Effector memory CD4-positive, alpha-beta T cell (primary cell): Measurements from ENCODE around the gene EGFL8.
A peak's percentile ranks its signal among the peaks of the same experiment; 100 is the strongest.

Experiments
- DNase-seq, 3 donors: peaks; one replicate each; pipeline ENCODE4 v3.0.0-alpha.2; 2020
- H3K27ac ChIP-seq: 2 replicates; pipeline ENCODE4 v1.7.0; 2013; ENCODE audit warnings: mild to moderate bottlenecking, low read length, moderate library complexity; ENCODE audit not compliant: insufficient read depth, poor library complexity, severe bottlenecking
- H3K27me3 ChIP-seq: replicated peaks from 2 replicates; pipeline ENCODE4 v1.7.0; 2013; ENCODE audit warnings: mild to moderate bottlenecking, low read length; ENCODE audit not compliant: insufficient read depth, control insufficient read depth, poor library complexity, severe bottlenecking
- H3K36me3 ChIP-seq: 2 replicates; pipeline ENCODE4 v1.7.0; 2013; ENCODE audit warnings: mild to moderate bottlenecking, low read length, moderate library complexity; ENCODE audit not compliant: control insufficient read depth, insufficient read depth
- H3K4me1 ChIP-seq: 2 replicates; pipeline ENCODE4 v1.7.0; 2013; ENCODE audit warnings: low read length, mild to moderate bottlenecking; ENCODE audit not compliant: control insufficient read depth, insufficient read depth, poor library complexity, severe bottlenecking
- H3K4me3 ChIP-seq: 2 replicates; pipeline ENCODE4 v1.7.0; 2013; ENCODE audit warnings: low read length, low read depth, mild to moderate bottlenecking; ENCODE audit not compliant: insufficient read depth, poor library complexity, severe bottlenecking
- H3K9me3 ChIP-seq: 2 replicates; pipeline ENCODE4 v1.7.0; 2013; ENCODE audit warnings: mild to moderate bottlenecking, low read length, moderate library complexity; ENCODE audit not compliant: control insufficient read depth

Gene EGFL8

GRCh38 chr6:32151863-32152768 is 12.3 kb upstream of the EGFL8 start, which contains the start of gene PRRT1:
Gene PRRT1, minus strand, starts transcription at chr6:32151939. Its CDS starts 112 bp downstream, at chr6:32151827.
- no peak for DNase-seq
- Histone ChIP-seq H3K4me1 (peaks cover 21% of the 10 kb centered on the region), H3K27ac (no peak within 1 kb of the TSS), H3K27me3 (peaks cover 11% of the 10 kb centered on the region), H3K9me3 (no peaks in the 10 kb centered on the region), H3K4me3 (no peak within 1 kb of the TSS), H3K36me3 (no peaks in the 10 kb centered on the region)

DNA sequence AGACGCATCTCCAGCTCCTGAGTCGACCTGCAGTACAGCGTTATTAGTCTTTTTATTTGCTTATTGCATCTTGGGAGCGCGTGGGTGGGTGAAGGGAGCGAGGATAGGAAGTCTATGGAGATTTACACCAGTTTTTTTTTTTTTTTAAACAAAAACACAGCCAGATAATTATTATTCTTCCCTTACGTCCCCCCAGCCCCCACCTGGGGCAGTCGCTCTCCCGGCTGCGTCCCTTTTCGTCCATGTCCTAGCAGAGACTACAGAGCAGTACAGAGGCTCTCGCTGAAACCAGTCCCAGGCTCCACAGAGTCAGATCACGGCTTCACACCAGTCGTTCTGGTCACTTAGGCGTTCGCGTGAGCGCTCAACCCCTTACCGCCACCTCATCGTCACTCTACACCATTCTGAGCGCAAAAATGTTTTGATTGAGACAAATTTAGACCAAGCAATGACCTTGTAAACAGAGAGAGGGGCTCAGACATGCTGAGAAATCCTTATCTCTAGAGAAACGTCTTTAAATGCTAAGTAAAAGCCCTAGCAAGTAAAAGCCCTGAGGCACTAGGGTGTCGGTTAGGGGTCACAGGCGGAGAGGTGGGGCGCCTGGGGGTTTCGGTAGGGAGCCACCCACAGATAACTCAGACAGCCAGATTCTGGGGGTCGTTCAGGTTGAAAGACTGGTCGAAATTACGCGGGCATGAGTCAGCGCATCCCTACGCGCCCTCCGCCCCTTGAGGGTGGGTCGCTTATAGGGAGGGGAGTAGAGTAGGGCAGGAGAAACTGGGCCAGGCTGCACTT is 11.4 kb upstream of the EGFL8 start:
- no peak overlapping the region for H3K4me3 ChIP-seq
- peaks cover 21% of the 10 kb centered on the region for H3K4me1 ChIP-seq
- H3K36me3 ChIP-seq: no peaks in the 10 kb centered on the region
- no peaks in the 10 kb centered on the region for H3K9me3 ChIP-seq
- H3K27me3 ChIP-seq: peaks cover 11% of the 10 kb centered on the region
- H3K27ac ChIP-seq: no peak overlapping the region
- no peak for DNase-seq

DNA sequence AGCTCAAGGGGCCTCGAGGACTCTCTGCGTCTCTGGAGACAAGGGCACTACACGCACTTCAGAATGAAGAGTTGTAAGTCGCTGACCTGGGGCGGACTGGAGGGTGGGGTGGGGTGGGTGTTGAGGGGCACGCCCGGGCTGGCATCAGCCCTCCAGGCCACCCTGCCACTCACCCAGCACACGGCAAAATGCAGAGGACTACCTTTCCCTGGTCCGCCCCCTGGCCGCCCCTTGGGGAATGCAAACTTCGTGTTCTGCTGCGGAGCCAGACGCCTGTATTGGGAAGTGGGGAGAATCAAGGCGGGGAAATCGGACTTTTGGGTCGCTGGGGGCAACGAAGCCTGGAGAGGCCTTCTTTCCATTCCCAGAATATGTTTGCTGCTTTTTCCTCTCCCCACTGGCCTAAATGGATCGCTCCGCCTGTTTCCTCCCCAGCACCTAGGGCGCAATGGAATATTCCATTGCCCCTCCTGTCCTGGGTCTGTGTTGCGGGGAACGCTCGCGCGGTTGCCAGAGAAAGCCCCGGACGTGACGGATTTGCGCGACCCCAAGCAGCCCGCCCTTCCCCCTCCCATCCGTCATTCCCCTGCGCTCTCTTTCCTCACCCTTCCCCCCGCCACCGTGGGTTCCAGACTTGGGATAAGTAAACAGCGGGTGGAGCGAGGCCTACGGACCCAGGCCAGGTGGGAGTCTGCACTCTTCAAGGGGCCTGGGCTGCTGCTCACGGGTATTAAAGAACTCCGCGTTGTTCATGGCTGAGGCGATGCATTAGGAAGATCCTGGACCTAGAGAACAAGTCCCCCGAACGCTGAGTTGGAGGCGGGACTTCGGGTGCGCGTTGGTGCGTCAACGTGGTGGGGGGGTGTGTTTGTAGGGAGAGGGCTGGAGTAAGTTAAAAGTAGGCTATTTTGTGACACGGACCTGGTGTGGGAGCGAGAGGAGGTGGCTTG is 10.6 kb upstream of the EGFL8 start, which contains the start of gene PPT2:
Gene PPT2, plus strand, starts transcription at position 578 of the 950 bp plus-strand sequence. CDS start 454 bp downstream, outside the sequence.
- Histone ChIP-seq H3K4me1 (peaks cover 19% of the 10 kb centered on the region), H3K4me3 (peak within 1 kb of the TSS; percentile 67), H3K36me3 (no peaks in the 10 kb centered on the region), H3K27me3 (peaks cover 7% of the 10 kb centered on the region), H3K27ac (peak within 1 kb of the TSS; percentile 61), H3K9me3 (no peaks in the 10 kb centered on the region)
- DNase-seq: peak; percentile 36 to 49 (median 44)

GRCh38 chr6:32154514-32155161 is 9.8 kb upstream of the EGFL8 start:
- DNase-seq: peak; percentile 35 to 45 (median 41)
- no peaks in the 10 kb centered on the region for H3K36me3 ChIP-seq
- no peaks in the 10 kb centered on the region for H3K27me3 ChIP-seq
- H3K27ac ChIP-seq: peak overlapping the region; percentile 61
- H3K9me3 ChIP-seq: no peaks in the 10 kb centered on the region
- peak overlapping the region; percentile 67 for H3K4me3 ChIP-seq
- peaks cover 14% of the 10 kb centered on the region for H3K4me1 ChIP-seq

DNA sequence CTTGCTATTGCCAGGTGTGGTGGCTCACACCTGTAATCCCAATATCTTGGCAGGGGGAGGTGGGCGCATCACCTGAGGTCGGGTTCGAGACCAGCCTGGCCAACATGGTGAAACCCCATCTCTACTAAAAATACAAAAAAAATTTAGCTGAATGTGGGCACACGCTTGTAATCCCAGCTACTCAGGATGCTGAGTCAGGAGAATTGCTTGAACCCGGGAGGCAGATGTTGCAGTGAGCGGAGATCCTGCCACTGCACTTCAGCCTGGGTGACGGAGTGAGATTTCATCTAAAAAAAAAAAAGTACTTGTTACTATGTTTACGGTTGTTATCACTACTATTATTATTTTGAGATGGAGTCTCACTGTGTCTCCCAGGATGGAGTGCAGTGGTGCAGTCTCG is 7.5 kb upstream of the EGFL8 start:
- Histone ChIP-seq H3K4me3 (no peak overlapping the region), H3K27ac (no peak overlapping the region), H3K4me1 (peaks cover 14% of the 10 kb centered on the region), H3K27me3 (no peaks in the 10 kb centered on the region), H3K9me3 (no peaks in the 10 kb centered on the region), H3K36me3 (no peaks in the 10 kb centered on the region)
- no peak for DNase-seq

DNA sequence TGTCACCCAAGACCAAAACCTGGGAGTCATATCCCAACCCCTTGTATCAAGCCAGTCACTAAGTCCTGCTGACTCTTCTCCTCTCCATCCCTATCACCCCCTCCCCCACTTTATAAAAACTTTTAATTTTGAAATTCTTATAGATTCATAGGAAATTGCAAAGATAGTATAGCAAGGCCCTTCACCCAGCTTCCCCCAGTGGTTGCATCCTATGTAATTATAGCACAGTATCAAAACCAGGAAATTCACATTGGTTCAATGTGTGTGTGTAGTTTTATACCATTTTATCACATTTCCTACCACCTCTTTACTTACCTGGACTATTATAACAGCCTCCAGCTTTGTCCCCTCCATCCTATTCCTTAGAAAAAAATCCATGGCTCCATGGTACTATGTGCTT is 6.3 kb upstream of the EGFL8 start:
- Histone ChIP-seq H3K4me3 (no peak overlapping the region), H3K4me1 (peaks cover 14% of the 10 kb centered on the region), H3K36me3 (no peaks in the 10 kb centered on the region), H3K9me3 (no peaks in the 10 kb centered on the region), H3K27me3 (no peaks in the 10 kb centered on the region), H3K27ac (no peak overlapping the region)
- DNase-seq: no peak

GRCh38 chr6:32163559-32164258 is 686 bp upstream of the EGFL8 start:
- Histone ChIP-seq H3K27me3 (no peaks in the 10 kb centered on the region), H3K4me1 (no peaks in the 10 kb centered on the region), H3K9me3 (no peaks in the 10 kb centered on the region), H3K36me3 (peaks cover 4% of the 10 kb centered on the region), H3K4me3 (no peak overlapping the region), H3K27ac (no peak overlapping the region)
- no peak for DNase-seq

GRCh38 chr6:32166411-32167061 is 2.1 kb downstream of the EGFL8 start:
- Histone ChIP-seq H3K4me1 (peaks cover 3% of the 10 kb centered on the region), H3K4me3 (no peak overlapping the region), H3K36me3 (peaks cover 23% of the 10 kb centered on the region)

More at GRCh38 chr6:32166411-32167061, 2.1 kb downstream of the EGFL8 start:
- H3K27ac ChIP-seq: no peak overlapping the region
- no peaks in the 10 kb centered on the region for H3K9me3 ChIP-seq
- no peaks in the 10 kb centered on the region for H3K27me3 ChIP-seq
- no peak for DNase-seq
